C4-2B (cell line): ENCODE results near the gene CR1L.

Source experiments
- H3K27ac ChIP-seq: fragments of 450-650 bp; 2 replicates; pipeline ENCODE4 v1.5.1; 2017
- CTCF ChIP-seq: fragments of 450-650 bp; conservative IDR thresholded peaks from 2 replicates; pipeline ENCODE4 v1.5.1; 2017; ENCODE audit warnings: mild to moderate bottlenecking
- ZFX ChIP-seq: fragments of 450-650 bp; IDR thresholded peaks from 2 replicates; pipeline ENCODE4 v1.6.1; 2017

The CR1L gene

GRCh38 chr1:207666342-207666741, 21.4 kb downstream of the CR1L start:
- no peak overlapping the region for H3K27ac ChIP-seq

GRCh38 chr1:207669528-207670009, 24.6 kb downstream of the CR1L start:
- TF ChIP-seq ZFX = no peak
- no peak for TF ChIP-seq CTCF
- H3K27ac ChIP-seq = no peak overlapping the region

More at GRCh38 chr1:207666342-207666741, 21.4 kb downstream of the CR1L start:
- no peak for TF ChIP-seq CTCF
- no peak for TF ChIP-seq ZFX

- no peak overlapping the region for H3K27ac ChIP-seq
Observed at GRCh38 chr1:207670192-207670591, 25.3 kb downstream of the CR1L start.

GRCh38 chr1:207670997-207671396, 26.1 kb downstream of the CR1L start:
- no peak overlapping the region for H3K27ac ChIP-seq

More at GRCh38 chr1:207670192-207670591, 25.3 kb downstream of the CR1L start:
- TF ChIP-seq ZFX = no peak
- no peak for TF ChIP-seq CTCF

GRCh38 chr1:207672522-207673130, 27.7 kb downstream of the CR1L start:
- H3K27ac ChIP-seq = no peak overlapping the region
- TF ChIP-seq CTCF = peak; percentile 85
- TF ChIP-seq ZFX = no peak

More at GRCh38 chr1:207670997-207671396, 26.1 kb downstream of the CR1L start:
- TF ChIP-seq ZFX (no peak), CTCF (no peak)

- H3K27ac ChIP-seq = no peak overlapping the region
Observed at GRCh38 chr1:207673399-207673798, 28.5 kb downstream of the CR1L start.

More at GRCh38 chr1:207673399-207673798, 28.5 kb downstream of the CR1L start:
- TF ChIP-seq ZFX (no peak), CTCF (no peak)
